Activated CD4-positive, CD25-positive, alpha-beta regulatory T cell treated with anti-CD3 and anti-CD28 coated beads, Interleukin-2, amount 50 U/mL, for 16 hours (primary cell): Measurements from ENCODE around the gene GALK2.
"Not testable (repeated sequence)": the region's sequence is repeated elsewhere in the genome, so short reads cannot be mapped to it uniquely, and the experiment has no call there.

Source experiments
- DNase-seq: peaks from one replicate; pipeline ENCODE4 v3.0.0-alpha.2; 2020; ENCODE audit warnings: low read depth, low spot score

Gene GALK2

DNA sequence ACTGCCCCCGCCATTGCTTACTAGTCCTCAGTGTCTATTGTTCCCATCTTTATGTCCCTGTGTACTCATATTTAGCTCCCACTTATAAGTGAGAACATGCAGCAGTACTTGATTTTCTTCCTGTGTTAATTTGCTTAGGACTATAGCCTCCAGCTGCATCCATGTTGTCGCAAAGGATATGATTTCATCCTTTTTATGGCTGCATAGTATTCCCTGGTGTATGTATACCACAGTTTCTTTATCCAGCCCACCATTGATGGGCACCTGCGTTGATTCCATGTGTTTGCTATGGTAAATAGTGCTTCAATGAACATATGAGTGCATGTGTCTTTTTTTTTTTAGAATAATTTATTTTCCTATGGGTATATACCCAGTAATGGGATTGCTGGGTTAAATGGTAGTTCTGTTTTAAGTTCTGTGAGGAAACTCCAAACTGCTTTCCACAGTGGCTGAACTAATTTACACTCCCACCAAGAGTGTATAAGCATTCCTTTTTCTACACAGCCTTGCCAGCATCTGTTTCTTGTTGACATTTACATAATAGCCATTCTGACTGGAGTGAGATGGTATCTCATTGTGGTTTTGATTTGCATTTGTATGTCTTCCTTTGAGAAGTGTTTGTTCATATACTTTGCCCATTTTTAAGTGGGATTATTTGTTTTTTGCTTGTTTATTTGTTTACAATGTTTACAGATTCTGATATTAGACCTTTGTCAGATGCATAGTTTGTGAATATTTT lies 53.7 kb downstream of the GALK2 start:
- DNase-seq = no peak

DNA sequence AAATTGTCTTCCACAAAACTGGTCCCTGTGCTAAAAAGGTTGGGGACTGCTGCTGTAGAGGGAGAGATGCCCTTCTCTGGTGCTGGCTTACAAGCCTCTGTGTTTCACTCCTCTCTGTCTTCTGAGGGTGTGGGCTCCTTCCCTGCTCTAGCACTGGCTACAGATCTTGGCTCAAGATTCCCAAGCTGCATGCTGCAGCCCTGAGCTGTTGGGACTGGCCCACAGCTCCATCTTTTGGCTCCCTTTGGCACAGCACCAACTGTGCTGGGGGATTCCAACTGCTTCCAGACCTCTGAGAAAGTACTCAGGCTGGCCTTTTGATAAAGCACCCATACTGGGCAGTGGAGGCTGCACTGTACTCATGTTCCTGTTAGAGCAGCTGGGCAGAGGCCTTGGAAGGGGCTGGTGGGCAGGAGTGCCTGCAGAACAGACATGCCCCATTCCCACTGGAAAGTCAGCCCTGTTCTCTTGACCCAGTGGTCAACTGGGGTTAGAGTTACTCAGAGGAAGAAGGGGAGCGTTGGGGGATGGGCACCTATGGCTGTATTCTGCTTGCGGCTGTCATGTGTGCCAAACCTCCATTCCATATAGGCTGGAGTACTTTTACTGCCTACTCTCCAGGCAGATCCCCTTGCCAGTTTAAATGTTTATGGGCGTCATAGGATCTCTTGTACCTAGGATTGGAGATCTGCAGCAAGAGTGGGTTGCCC lies 55.7 kb downstream of the GALK2 start:
- DNase-seq = no peak

DNA sequence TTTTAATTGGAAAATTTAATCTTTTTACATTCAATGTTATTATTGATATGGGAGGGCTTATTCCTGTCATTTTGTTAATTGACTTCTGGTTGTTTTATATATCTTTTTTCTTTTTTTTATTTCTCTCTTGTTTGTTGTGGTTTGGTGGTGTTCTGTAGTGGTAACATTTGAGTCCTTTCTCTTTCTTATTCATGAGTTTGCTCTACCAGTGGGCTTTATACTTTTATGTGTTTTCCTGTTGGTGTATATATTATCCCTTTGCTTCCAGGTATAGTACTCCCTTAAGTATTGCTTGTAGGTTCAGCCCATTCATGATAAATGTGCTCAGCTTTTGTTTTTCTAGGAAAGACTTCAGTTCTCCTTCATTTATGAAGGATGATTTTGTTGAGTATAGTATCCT lies 57.6 kb downstream of the GALK2 start:
- no peak for DNase-seq

DNA sequence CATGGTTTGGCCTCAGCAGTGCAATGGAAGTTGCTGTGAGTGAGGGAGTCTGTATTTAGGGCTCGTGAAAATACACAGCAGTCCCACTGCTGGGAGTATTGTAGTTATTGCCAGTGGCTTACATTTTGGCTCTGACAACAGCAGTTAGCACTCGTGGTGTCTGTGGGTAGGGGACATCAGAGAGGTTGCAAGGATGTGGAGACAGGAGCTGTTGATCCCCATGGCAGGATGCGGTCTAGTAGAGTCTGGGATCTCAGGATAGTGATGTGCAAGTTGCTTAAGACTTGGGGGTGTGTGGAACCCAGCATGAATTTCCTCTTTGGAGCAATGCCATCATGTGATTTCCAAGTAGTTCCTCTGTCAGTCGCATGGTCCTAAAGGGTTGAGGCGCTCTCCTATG lies 59.9 kb downstream of the GALK2 start:
- no peak for DNase-seq

DNA sequence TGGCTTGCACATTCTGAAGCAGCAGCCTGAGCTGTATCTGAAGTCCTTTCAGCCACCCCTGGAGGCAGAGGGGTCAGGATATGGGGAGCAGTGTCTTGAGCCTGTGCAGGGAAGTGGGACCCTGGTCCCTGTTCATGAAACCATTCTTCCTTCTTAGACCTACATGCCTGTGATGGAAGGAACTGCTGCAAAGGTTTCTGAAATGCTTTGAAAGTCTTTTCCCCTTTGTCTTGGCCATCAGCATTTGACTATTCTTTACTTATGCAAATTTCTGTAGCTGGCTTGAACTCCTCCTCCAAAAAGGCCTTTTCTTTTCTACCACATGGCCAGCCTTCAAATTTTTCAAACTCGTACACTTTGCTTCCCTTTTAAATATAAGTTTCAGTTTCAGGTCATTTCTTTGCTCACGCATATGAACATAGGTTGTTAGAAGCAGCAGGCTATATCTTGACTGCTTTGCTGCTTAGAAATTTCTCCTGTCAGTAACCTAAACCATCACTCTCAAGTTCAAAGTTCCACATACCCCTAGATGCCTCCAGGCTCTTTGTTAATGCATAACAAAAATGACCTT lies 62.3 kb downstream of the GALK2 start:
- DNase-seq = no peak

DNA sequence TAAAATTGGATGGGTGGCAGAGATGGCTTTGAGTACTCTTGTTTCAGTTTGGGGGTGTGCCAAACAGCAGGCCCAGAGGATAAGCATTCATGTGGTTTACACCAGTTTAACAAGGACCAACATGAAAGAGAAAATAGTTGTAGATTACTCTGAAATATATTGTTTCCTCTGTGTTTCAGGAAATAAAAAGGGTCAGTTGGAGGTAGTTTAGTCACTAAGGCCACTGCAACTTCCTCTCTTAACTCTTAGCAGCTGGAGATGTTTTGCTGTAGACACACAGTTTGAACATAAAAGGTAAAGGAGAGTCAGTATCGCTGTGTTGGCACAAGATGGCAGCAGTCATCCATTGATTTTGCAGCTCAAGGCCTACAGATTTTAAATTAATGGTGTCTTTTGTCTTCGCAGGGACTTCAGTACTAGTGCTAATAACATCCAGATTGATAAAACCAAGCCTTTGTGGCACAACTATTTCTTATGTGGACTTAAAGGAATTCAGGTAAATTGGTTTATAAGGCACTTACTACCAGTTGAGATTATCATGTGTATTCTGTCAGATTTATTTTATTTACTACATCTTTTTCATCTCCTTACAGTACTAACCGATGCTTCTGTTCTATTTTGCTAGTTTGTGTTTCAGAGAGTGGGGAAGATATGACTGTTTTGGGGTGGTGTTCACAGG lies 65.5 kb downstream of the GALK2 start:
- peak; percentile 5 for DNase-seq

DNA sequence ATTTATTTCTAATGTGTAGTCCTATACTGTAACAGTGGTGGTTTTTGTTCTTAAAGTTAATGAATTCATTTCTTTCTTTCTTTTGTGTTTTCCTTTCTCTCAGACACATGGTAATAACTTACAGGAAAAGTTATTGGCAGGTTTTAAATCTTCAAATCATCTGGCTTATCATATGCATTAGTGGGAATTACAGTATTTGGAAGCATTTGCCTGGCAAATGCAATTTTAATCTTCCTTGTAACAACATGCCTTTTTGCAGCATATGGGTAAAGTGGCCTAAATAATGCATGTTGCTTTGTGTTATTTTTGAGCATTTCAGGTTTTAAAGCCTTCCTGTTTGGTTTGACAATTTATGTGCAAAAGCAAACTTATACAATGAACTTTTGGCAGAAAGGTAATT lies 66.8 kb downstream of the GALK2 start:
- no peak for DNase-seq

DNA sequence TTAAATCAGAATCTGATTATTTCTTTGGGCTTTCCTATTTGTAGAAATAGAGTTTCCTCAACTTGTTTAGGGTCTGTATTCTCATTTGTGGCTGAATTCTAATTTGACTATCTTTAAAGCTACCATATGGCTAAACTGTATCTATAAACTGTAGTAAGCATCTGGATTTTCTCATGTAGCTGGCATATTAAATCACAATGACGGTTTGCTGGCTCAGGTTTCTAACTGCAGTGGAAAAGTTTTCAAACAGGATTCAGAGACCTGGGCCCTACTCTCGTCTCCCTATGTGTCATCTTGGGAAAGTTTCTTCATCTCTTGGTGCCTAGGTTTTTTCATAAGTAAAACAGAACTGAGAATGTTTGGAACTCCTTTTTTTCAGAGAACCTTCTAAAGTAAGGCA lies 68.3 kb downstream of the GALK2 start:
- no peak for DNase-seq

DNA sequence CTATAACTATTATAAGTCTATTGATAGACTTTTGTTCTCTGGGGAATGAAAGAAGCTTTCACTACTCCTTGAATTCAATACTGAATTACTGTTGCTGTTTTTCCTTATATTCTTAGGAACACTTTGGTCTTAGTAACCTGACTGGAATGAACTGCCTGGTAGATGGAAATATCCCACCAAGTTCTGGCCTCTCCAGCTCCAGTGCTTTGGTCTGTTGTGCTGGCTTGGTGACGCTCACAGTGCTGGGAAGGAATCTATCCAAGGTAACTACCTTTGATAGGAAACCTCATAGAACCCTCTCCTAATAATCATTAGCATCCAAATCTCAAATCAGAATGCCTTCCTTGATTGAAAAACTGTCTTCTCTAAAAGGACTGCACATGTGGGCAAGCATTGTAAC lies 69.1 kb downstream of the GALK2 start:
- DNase-seq = no peak

DNA sequence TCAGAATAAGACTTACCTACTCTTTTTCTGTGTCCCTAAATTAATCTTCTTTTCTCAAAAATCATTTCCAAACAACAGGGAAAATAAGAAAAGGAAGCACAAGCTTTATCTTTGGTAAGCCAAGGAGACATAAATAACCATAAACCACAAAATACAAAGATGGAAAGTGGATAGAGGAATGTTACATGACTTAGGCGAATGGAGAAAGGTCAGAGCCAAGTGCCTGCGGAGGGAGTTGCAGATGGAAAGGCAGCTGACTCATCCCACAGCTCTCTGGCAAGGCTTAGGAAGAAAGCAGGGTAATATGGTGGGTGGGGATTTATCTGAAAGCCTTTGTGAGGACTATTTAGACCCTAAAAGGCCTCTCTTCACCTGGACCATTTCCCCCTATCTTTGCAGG lies 72.8 kb downstream of the GALK2 start:
- DNase-seq = no peak

DNA sequence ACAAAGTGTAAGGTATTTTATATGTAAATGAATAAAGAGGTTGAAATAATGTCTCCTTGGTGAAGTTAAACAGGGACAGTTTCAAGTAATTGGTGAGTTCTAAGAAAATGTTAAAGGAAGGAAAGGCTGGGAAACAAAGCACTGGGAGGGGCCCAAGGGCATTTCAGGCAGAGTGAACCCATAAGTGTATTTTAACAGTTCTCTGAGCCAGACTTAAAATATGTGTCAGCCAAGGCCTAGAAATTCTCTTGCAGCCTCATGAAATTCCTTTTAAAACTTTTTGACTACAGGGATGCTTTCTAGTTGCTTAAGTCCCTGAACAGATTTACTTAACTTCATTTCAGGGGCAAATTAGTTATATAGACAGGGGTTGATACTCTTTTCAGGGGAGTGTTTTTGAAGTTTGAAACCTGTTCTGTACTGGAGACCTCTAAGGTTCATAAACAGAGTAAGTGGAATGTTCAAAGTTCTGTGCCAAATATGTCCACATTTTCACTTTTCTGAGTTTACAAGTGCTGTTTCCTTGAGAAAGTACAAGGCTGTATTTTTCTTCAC lies 77.6 kb downstream of the GALK2 start:
- no peak for DNase-seq

DNA sequence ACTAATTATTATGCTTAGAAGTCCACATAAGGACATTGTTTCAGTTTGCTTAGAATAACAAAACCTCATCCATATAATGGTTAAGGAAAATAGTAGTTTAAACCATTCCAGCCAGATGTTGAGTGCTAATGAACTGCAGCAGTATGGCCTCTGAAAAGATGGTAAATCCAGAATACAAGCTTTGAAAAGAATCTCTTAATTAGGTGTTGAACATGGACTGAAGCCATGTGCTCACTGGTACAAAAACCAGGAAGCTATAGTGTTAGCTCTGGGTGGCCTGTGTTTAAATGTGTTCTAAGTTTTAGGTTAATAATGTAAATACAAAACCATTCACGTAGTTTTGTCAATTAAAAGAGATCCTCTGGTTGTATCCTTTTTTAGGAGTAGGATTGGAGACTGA lies 78.2 kb downstream of the GALK2 start:
- DNase-seq = no peak

DNA sequence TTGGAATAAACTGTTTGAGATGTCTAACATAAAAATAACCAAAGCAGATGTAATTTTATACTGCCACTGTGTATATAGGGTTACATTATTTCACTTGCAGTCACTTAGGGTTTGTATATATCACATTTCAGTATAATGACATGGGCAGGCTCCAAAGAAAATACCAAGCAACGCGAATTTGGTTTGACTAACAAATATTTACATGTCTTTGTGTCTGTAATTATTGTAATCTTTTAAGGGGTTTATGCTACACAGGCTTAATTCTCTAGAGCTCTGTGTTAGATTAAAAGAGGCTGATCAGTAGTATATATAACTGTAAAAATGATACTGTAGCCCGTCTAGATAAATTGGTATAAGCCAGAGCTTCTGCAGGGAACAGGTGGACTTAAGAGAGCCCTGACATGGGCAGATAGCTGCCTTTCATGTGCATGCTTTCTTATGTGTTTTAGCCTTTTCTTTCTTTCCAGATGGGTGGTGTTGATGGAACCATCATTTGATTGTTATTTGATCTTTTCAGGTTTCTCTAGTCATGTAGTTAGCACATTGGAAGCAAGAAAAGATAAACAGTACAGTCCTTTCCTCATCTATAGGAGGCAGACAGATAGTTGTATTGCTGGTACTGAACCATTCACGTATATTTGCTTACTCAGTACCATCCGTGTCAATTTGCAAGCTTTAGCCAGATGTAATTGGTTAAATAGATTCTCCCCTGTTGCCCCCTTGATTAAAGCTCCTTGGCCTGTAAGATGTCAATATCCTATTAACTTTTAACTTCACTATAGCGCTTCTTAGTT lies 86.1 kb downstream of the GALK2 start:
- no peak for DNase-seq

DNA sequence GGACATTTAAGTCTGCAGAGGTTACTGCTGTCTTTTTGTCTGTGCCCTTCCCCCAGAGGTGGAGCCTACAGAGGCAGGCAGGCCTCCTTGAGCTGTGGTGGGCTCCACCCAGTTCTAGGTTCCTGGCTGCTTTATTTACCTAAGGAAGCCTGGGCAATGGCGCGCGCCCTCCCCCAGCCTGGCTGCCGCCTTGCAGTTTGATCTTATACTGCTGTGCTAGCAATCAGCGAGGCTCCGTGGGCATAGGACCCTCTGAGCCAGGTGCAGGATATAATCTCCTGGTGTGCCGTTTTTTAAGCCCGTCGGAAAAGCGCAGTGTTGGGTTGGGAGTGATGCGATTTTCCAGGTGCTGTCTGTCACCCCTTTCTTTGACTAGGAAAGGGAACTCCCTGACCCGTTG lies 95.1 kb downstream of the GALK2 start:
- not testable (repeated sequence) for DNase-seq

DNA sequence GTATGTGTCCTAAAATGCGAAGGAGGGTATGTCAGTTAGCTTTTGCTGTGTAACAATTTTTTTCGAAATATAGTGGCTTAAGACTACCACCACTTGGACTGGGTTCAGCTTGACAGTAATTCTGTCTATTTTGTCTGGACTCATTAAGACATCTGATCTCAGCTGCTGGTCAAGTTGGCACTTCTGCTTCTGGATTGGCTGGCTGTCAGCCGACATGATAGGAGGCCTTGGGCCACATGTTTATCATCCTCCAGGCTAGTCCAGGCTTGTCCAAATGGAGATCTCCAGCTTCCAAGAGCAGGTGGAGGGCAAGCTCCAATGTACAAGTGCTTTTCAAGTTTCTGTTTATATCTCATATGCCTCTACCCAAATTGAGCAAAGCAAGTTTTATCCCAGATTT lies 95.9 kb downstream of the GALK2 start:
- no peak for DNase-seq

DNA sequence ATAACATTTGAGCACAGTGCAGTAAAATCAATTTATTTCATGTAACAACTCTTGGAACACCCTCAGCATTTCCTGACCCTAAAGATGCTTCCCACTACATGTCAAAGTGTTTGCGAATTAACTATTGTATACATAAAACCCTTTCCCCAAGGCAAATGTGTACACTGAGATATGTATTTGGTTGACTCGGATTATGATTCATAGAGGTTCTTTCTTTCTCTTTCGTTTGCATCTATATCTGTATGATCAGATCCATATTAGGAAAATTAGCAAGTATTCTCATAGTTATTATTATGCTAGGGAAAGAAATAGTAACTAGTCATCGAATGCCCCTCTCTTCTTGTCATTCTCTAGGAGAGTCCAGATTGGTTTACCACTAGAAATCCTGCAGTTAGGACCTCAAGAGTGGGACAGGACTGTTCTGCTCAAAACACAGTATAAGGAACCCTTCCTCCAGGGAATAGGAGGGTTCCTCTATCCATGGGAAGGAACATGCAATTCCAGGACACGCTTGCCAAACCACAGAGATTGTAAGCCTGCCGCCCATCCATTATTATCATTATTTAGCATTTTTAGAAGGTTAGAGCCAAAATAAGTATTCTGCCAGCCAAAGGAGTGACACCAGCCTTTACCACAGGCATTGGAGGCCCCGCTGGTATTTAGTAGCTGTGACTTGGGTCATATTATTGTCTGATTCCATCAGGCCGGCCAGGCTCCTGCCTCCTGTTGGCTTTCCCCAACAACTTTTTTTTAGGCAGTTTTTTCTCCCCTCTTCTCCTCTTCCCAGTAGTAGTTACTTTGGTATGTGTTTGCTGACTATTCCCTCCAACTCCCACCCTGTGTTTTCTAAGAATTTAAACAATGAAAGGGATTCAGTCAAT lies 100.7 kb downstream of the GALK2 start:
- no peak for DNase-seq

DNA sequence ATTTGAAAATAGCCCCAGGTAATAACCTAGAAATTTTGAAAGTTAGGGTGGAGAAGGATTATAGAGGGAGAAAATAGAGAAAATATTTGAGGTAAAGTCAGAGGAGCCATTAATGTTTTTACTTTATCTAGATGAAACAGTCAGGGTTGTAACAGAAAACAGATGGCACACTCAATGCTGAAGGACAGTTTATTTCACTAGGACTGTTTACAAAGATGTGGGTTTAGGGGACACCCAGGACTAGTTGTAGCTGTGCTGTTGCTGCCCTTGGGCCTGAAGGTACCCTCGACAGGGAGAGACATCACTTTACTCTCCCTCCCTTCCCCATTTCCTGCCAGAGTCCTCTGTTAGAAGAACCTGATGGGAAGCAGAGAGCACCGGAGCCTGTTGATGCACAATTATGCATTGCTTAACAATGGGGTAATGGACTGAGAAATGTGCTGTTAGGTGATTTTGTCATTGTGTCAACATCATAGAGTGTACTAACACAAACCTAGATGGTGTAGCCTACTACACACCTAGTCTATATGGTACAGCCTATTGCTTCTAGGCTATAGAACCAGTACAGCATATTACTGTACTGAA lies 103.8 kb downstream of the GALK2 start:
- DNase-seq = no peak

DNA sequence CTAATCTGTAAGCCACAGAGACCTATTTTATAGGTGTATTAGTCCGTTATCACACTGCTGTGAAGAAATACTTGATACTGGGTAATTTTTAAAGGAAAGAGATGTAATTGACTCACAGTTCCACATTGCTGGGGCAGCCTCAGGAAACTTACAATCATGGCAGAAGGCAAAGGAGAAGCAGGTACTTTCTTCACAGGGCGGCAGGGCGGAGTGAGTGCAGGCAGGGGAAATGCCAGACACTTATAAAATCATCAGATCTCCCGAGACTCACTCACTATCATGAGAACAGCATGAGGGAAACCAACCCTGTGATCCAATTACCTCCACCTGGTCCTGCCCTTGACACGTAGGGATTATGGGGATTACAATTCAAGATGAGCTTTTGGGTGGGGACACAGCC lies 108.7 kb downstream of the GALK2 start:
- no peak for DNase-seq

DNA sequence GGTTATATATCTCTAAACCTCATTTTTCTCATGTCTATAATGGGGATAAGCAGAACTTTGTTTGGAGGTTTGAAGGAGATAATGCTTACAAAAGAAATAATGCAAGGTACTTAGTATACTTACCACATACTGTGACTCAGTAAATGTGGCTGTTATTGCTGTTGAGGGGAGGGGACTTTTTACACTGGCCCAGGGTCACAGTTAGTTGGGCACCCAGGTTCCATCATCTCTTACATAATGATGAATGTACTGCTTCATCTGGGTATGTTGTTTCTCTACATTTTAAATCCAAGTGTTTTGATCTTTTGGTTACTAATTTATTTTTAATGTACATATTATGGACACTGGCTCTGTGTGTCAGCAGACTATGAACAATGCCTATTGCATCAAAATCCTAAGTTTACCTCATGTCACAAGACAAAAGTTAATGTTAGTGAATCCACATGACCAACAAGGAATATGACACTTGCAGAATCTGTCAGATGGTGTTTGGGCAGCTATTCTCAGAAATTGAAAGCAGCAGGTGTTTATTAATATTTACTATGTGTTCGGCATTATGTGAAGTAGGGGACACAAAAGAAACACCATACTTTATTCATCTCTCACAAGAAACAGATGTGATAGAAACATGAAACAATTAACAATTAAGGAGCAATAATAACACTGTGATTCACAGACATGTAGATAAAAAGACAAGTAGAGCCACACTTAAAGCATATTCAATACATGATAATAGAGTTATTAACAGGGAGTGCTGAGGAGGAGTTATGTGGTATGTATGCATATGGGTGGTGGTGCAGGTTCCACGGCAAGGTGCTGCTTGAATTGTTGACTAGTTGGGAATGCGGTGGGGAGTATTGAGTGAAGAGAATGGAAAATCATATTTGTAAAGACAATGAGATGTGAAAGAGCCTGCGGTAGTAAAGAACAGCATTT lies 109.7 kb downstream of the GALK2 start:
- no peak for DNase-seq
